GM23338 (cell line): ENCODE results near the gene SRCAP. TPM values are rescaled to one million over a fixed set of nuclear protein-coding genes. Genes with fewer than 3 reads are reported as not detected.
A peak's percentile ranks its signal among the peaks of the same experiment; 100 is the strongest.

Experiments used
- ATAC-seq: fragments of 200-7000 bp; cut with Tn5 transposase; 3 replicates; pipeline ENCODE4 v1.9.1; 2020
- DNase-seq: peaks from one replicate; pipeline ENCODE4 v3.0.0-alpha.2; 2015; ENCODE audit warnings: low spot score
- H2AFZ ChIP-seq: fragments of 200-600 bp; sonication (generic); 2 replicates; pipeline ENCODE4 v1.8.0; 2016; ENCODE audit warnings: antibody characterized with exemption, mild to moderate bottlenecking, moderate library complexity
- H3F3A ChIP-seq: fragments of 200-600 bp; sonication (generic); replicated peaks from 2 replicates; pipeline ENCODE4 v1.8.0; 2017; ENCODE audit warnings: antibody characterized with exemption, mixed run types, low read depth
- H3K27ac ChIP-seq: fragments of 200-600 bp; sonication (generic); 2 replicates; pipeline ENCODE4 v1.6.1; 2016; ENCODE audit warnings: low read depth
- H3K27me3 ChIP-seq: fragments of 200-600 bp; sonication (generic); 2 replicates; pipeline ENCODE4 v1.8.0; 2016; ENCODE audit warnings: mild to moderate bottlenecking, mixed run types, moderate library complexity; ENCODE audit not compliant: insufficient read depth
- H3K36me3 ChIP-seq: fragments of 200-600 bp; sonication (generic); 2 replicates; pipeline ENCODE4 v1.8.0; 2016; ENCODE audit warnings: mild to moderate bottlenecking; ENCODE audit not compliant: insufficient read depth
- H3K4me1 ChIP-seq: fragments of 200-600 bp; sonication (generic); 2 replicates; pipeline ENCODE4 v1.8.0; 2016; ENCODE audit warnings: mild to moderate bottlenecking, moderate library complexity; ENCODE audit not compliant: insufficient read depth
- H3K4me2 ChIP-seq: fragments of 200-600 bp; sonication (generic); 2 replicates; pipeline ENCODE4 v1.7.1; 2017; ENCODE audit warnings: mixed run types
- H3K4me3 ChIP-seq: fragments of 200-600 bp; sonication (generic); 2 replicates; pipeline ENCODE4 v1.6.1; 2016; ENCODE audit warnings: mixed run types
- H3K79me2 ChIP-seq: fragments of 200-600 bp; sonication (generic); replicated peaks from 2 replicates; pipeline ENCODE4 v1.8.0; 2017; ENCODE audit warnings: mild to moderate bottlenecking; ENCODE audit not compliant: insufficient read depth
- H3K9me2 ChIP-seq: fragments of 200-600 bp; sonication (generic); 2 replicates; pipeline ENCODE4 v1.8.0; 2017; ENCODE audit not compliant: insufficient read depth
- H4K20me1 ChIP-seq: fragments of 200-600 bp; sonication (generic); replicated peaks from 2 replicates; pipeline ENCODE4 v1.8.0; 2017; ENCODE audit warnings: mild to moderate bottlenecking; ENCODE audit not compliant: insufficient read depth
- H3K27ac Mint-ChIP-seq: 2 replicates; pipeline ENCODE4 v1.8.0; 2020; ENCODE audit warnings: inconsistent platforms, mild to moderate bottlenecking, moderate library complexity, mixed read lengths
- H3K27me3 Mint-ChIP-seq: 3 replicates; pipeline ENCODE4 v1.8.0; 2022; ENCODE audit warnings: low read depth, mild to moderate bottlenecking, moderate library complexity, mixed read lengths, inconsistent platforms; ENCODE audit not compliant: insufficient read depth, poor library complexity
- H3K36me3 Mint-ChIP-seq: 3 replicates; pipeline ENCODE4 v1.8.0; 2021; ENCODE audit warnings: low read depth, mild to moderate bottlenecking, inconsistent platforms, moderate library complexity, mixed read lengths
- H3K4me1 Mint-ChIP-seq: 3 replicates; pipeline ENCODE4 v1.8.0; 2020; ENCODE audit warnings: mild to moderate bottlenecking, inconsistent platforms, mixed read lengths
- H3K4me3 Mint-ChIP-seq: 3 replicates; pipeline ENCODE4 v1.8.0; 2021; ENCODE audit warnings: moderate library complexity, mild to moderate bottlenecking, inconsistent platforms, mixed read lengths
- H3K9me3 Mint-ChIP-seq: 3 replicates; pipeline ENCODE4 v1.8.0; 2020; ENCODE audit warnings: moderate library complexity, mild to moderate bottlenecking, inconsistent platforms, mixed read lengths
- CREB1 ChIP-seq: fragments of 250-450 bp; sonication (Bioruptor Pico); IDR thresholded peaks from 2 replicates; pipeline ENCODE4 v1.5.0; 2020; ENCODE audit warnings: low read depth, mild to moderate bottlenecking, moderate library complexity
- JUNB ChIP-seq: IDR thresholded peaks from one replicate; pipeline ENCODE4 v1.6.1; 2016; ENCODE audit warnings: antibody characterized with exemption; ENCODE audit not compliant: unreplicated experiment
- NANOG ChIP-seq: IDR thresholded peaks from 2 replicates; pipeline ENCODE4 v1.6.1; 2016; ENCODE audit warnings: antibody characterized with exemption, borderline replicate concordance
- POLR2AphosphoS5 ChIP-seq: IDR thresholded peaks from 2 replicates; pipeline ENCODE4 v1.6.1; 2016; ENCODE audit warnings: antibody characterized with exemption, low read depth
- STAT1 ChIP-seq: IDR thresholded peaks from one replicate; pipeline ENCODE4 v1.6.1; 2016; ENCODE audit warnings: antibody characterized with exemption; ENCODE audit not compliant: unreplicated experiment
- ZNF114 ChIP-seq: fragments of 250-450 bp; sonication (Bioruptor Pico); IDR thresholded peaks from 2 replicates; pipeline ENCODE4 v1.5.0; 2020; ENCODE audit warnings: mild to moderate bottlenecking, moderate library complexity
- ZNF331 ChIP-seq: fragments of 250-450 bp; sonication (Bioruptor Pico); IDR thresholded peaks from 2 replicates; pipeline ENCODE4 v1.5.0; 2020; ENCODE audit warnings: low read depth, mild to moderate bottlenecking, moderate library complexity
- polyA plus RNA-seq: library from polyadenylated mRNA; unstranded; fragments of >200 nt; fragmentation: Nextera tagmentation; extraction: Ambion mirVana; gene quantifications from 2 replicates; pipeline ENCODE4 v1.2.1, GENCODE V29; 2016
- total RNA-seq: library from RNA; depleted of rRNA; stranded (reverse); fragments of >200 nt; shearing (Covaris generic); gene quantifications from 2 replicates; pipeline ENCODE4 v1.2.3, GENCODE V29; 2014
- TF ChIP-seq, protein P1 (sequence below), 2 experiments: fragments of 200-600 bp in 1 of 2; sonication (generic) in 1 of 2; conservative IDR thresholded peaks; 2 replicates each; pipeline versions ENCODE4 v1.5.1 to v1.6.1; 2016 to 2017; ENCODE audit warnings: antibody characterized with exemption in 2 of 2, low read depth in 2 of 2, mild to moderate bottlenecking in 2 of 2, moderate library complexity in 1 of 2
- TF ChIP-seq, protein P2 (sequence below): IDR thresholded peaks from 2 replicates; pipeline ENCODE4 v1.6.1; 2016; ENCODE audit warnings: antibody characterized with exemption
- TF ChIP-seq, protein P3 (sequence below): fragments of 250-450 bp; sonication (Bioruptor Pico); IDR thresholded peaks from 2 replicates; pipeline ENCODE4 v1.5.0; 2020; ENCODE audit warnings: mild to moderate bottlenecking, moderate library complexity

The SRCAP gene
- total and polyA plus RNA-seq, 2 experiments from 2014 or later, result 15.3 to 38.4 TPM

DNA sequence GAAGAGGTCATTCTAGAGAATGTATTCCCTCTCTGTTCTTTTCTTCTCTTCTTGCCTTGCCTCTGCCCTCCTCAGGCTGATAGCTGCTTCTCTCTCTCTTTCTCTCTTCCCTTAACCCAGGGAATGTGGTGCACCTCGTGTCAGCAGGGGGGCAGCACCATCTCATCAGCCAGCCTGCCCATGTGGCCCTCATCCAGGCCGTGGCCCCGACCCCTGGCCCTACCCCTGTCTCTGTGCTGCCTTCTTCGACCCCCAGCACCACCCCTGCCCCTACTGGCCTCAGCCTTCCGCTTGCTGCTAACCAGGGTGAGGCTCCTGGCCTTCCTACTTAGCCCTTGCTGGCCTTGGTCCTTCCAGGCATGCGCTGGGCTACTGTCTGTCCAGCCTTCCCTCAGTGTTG is 23.5 kb downstream of the SRCAP start:
- peaks cover 28% of the 10 kb centered on the region for H4K20me1 ChIP-seq
- H3K36me3 ChIP-seq, result peaks cover 55% of the 10 kb centered on the region
- Mint-ChIP-seq H3K36me3 (peaks cover 88% of the 10 kb centered on the region), H3K4me1 (0 out of 3 replicates have a peak, but pooled peaks cover 3% of the 10 kb centered on the region), H3K27me3 (peaks cover 10% of the 10 kb centered on the region), H3K27ac (no peak overlapping the region), H3K4me3 (no peak overlapping the region), H3K9me3 (no peaks in the 10 kb centered on the region)
- no peak overlapping the region for H2AFZ ChIP-seq
- H3F3A ChIP-seq, result no peaks in the 10 kb centered on the region
- peak; percentile 43 for ATAC-seq
- TF ChIP-seq ZNF331 (CRISPR knock-in tag), result no peak
- TF ChIP-seq CREB1 (CRISPR knock-in tag), result no peak
- TF ChIP-seq NANOG, result no peak
- TF ChIP-seq, protein P1, sequence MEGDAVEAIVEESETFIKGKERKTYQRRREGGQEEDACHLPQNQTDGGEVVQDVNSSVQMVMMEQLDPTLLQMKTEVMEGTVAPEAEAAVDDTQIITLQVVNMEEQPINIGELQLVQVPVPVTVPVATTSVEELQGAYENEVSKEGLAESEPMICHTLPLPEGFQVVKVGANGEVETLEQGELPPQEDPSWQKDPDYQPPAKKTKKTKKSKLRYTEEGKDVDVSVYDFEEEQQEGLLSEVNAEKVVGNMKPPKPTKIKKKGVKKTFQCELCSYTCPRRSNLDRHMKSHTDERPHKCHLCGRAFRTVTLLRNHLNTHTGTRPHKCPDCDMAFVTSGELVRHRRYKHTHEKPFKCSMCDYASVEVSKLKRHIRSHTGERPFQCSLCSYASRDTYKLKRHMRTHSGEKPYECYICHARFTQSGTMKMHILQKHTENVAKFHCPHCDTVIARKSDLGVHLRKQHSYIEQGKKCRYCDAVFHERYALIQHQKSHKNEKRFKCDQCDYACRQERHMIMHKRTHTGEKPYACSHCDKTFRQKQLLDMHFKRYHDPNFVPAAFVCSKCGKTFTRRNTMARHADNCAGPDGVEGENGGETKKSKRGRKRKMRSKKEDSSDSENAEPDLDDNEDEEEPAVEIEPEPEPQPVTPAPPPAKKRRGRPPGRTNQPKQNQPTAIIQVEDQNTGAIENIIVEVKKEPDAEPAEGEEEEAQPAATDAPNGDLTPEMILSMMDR (conservative IDR thresholded peaks at IDR 0.05; ENCODE audit: low read depth in 2 of 2), result peak in 1 of 2 experiments; percentile 44; a peak in 2 of 4 replicates
- H3K4me1 ChIP-seq, result 0 out of 2 replicates have a peak, but pooled peaks cover 2% of the 10 kb centered on the region
- H3K4me2 ChIP-seq, result no peak overlapping the region
- no peak overlapping the region for H3K27ac ChIP-seq
- H3K27me3 ChIP-seq, result no peaks in the 10 kb centered on the region
- no peaks in the 10 kb centered on the region for H3K9me2 ChIP-seq
- H3K79me2 ChIP-seq, result peaks cover 16% of the 10 kb centered on the region
- no peak overlapping the region for H3K4me3 ChIP-seq
- DNase-seq, result peak; percentile 17

DNA sequence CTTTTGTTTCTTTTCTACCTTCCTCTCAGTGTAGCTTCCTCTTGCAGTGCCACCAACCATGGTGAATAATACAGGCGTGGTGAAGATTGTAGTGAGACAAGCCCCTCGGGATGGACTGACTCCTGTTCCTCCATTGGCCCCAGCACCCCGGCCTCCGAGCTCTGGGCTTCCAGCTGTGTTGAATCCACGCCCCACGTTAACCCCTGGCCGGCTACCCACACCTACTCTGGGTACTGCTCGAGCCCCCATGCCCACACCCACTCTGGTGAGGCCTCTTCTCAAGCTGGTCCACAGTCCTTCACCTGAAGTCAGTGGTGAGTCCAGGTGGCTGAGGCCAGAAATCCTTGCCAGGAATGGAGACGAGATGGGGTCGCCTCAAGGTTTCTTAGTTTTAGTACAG is 23.9 kb downstream of the SRCAP start:
- no peak for DNase-seq
- Histone ChIP-seq H3K4me2 (no peak overlapping the region), H3F3A (no peaks in the 10 kb centered on the region; the same call in 1 of the 2 replicates), H3K4me1 (peaks cover 6% of the 10 kb centered on the region), H4K20me1 (peaks cover 33% of the 10 kb centered on the region), H3K36me3 (peaks cover 55% of the 10 kb centered on the region), H3K4me3 (no peak overlapping the region), H3K27me3 (no peaks in the 10 kb centered on the region), H2AFZ (no peak overlapping the region), H3K27ac (no peak overlapping the region), H3K79me2 (peaks cover 21% of the 10 kb centered on the region), H3K9me2 (no peaks in the 10 kb centered on the region)
- H3K4me3 Mint-ChIP-seq, result no peak overlapping the region
- H3K27ac Mint-ChIP-seq, result no peak overlapping the region
- H3K9me3 Mint-ChIP-seq, result no peaks in the 10 kb centered on the region
- peaks cover 10% of the 10 kb centered on the region for H3K27me3 Mint-ChIP-seq
- ATAC-seq, result no peak
- H3K4me1 Mint-ChIP-seq, result peaks cover 6% of the 10 kb centered on the region
- H3K36me3 Mint-ChIP-seq, result peaks cover 87% of the 10 kb centered on the region
- no peak for TF ChIP-seq NANOG
- TF ChIP-seq ZNF114 (CRISPR knock-in tag), result no peak
- TF ChIP-seq, protein P2, sequence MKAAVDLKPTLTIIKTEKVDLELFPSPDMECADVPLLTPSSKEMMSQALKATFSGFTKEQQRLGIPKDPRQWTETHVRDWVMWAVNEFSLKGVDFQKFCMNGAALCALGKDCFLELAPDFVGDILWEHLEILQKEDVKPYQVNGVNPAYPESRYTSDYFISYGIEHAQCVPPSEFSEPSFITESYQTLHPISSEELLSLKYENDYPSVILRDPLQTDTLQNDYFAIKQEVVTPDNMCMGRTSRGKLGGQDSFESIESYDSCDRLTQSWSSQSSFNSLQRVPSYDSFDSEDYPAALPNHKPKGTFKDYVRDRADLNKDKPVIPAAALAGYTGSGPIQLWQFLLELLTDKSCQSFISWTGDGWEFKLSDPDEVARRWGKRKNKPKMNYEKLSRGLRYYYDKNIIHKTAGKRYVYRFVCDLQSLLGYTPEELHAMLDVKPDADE, result no peak
- TF ChIP-seq STAT1, result no peak
- no peak for TF ChIP-seq ZNF331 (CRISPR knock-in tag)
- no peak for TF ChIP-seq CREB1 (CRISPR knock-in tag)
- no peak for TF ChIP-seq JUNB
- TF ChIP-seq, protein P3, sequence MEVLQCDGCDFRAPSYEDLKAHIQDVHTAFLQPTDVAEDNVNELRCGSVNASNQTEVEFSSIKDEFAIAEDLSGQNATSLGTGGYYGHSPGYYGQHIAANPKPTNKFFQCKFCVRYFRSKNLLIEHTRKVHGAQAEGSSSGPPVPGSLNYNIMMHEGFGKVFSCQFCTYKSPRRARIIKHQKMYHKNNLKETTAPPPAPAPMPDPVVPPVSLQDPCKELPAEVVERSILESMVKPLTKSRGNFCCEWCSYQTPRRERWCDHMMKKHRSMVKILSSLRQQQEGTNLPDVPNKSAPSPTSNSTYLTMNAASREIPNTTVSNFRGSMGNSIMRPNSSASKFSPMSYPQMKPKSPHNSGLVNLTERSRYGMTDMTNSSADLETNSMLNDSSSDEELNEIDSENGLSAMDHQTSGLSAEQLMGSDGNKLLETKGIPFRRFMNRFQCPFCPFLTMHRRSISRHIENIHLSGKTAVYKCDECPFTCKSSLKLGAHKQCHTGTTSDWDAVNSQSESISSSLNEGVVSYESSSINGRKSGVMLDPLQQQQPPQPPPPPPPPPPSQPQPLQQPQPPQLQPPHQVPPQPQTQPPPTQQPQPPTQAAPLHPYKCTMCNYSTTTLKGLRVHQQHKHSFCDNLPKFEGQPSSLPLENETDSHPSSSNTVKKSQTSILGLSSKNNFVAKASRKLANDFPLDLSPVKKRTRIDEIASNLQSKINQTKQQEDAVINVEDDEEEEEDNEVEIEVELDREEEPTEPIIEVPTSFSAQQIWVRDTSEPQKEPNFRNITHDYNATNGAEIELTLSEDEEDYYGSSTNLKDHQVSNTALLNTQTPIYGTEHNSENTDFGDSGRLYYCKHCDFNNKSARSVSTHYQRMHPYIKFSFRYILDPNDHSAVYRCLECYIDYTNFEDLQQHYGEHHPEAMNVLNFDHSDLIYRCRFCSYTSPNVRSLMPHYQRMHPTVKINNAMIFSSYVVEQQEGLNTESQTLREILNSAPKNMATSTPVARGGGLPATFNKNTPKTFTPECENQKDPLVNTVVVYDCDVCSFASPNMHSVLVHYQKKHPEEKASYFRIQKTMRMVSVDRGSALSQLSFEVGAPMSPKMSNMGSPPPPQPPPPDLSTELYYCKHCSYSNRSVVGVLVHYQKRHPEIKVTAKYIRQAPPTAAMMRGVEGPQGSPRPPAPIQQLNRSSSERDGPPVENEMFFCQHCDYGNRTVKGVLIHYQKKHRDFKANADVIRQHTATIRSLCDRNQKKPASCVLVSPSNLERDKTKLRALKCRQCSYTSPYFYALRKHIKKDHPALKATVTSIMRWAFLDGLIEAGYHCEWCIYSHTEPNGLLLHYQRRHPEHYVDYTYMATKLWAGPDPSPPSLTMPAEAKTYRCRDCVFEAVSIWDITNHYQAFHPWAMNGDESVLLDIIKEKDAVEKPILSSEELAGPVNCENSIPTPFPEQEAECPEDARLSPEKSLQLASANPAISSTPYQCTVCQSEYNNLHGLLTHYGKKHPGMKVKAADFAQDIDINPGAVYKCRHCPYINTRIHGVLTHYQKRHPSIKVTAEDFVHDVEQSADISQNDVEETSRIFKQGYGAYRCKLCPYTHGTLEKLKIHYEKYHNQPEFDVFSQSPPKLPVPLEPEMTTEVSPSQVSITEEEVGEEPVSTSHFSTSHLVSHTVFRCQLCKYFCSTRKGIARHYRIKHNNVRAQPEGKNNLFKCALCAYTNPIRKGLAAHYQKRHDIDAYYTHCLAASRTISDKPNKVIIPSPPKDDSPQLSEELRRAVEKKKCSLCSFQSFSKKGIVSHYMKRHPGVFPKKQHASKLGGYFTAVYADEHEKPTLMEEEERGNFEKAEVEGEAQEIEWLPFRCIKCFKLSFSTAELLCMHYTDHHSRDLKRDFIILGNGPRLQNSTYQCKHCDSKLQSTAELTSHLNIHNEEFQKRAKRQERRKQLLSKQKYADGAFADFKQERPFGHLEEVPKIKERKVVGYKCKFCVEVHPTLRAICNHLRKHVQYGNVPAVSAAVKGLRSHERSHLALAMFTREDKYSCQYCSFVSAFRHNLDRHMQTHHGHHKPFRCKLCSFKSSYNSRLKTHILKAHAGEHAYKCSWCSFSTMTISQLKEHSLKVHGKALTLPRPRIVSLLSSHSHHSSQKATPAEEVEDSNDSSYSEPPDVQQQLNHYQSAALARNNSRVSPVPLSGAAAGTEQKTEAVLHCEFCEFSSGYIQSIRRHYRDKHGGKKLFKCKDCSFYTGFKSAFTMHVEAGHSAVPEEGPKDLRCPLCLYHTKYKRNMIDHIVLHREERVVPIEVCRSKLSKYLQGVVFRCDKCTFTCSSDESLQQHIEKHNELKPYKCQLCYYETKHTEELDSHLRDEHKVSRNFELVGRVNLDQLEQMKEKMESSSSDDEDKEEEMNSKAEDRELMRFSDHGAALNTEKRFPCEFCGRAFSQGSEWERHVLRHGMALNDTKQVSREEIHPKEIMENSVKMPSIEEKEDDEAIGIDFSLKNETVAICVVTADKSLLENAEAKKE, result no peak
- TF ChIP-seq POLR2AphosphoS5, result no peak
- TF ChIP-seq, protein P1 (conservative IDR thresholded peaks at IDR 0.05; ENCODE audit: low read depth in 2 of 2), result no peak
